GM12878 (cell line): ENCODE data around the gene PDGFB. TPM values are rescaled to one million over a fixed set of nuclear protein-coding genes. Genes with fewer than 3 reads are reported as not detected.

Source experiments
- ATAC-seq: fragments of 200-7000 bp; cut with Tn5 transposase; 3 replicates; pipeline ENCODE4 v1.9.1; 2020; ENCODE audit warnings: mild to moderate bottlenecking, moderate library complexity
- BruUV-seq: library from RNA; stranded (reverse); fragments of 400-500 nt; replicated peaks from 2 replicates; lab custom pipeline; 2021; lab: Mats Ljungman, UMichigan
- CTCF ChIA-PET: fragments of 300-600 bp; sonication (Branson Sonifier 250); formaldehyde crosslinking; extraction: SDS; loops from one replicate; lab custom pipeline; 2021; ENCODE audit warnings: inconsistent platforms; lab: Yijun Ruan, JAX
- POLR2A ChIA-PET: fragments of 350-600 bp; formaldehyde crosslinking; extraction: SDS; loops from one replicate; lab custom pipeline; 2021; ENCODE audit warnings: inconsistent platforms; lab: Charles Lee
- RAD21 ChIA-PET: fragments of 300-600 bp; sonication (Branson Sonifier 250); formaldehyde crosslinking; loops from one replicate; lab custom pipeline; 2023; ENCODE audit warnings: antibody characterized with exemption; ENCODE audit not compliant: unreplicated experiment; lab: Charles Lee
- SMC1A ChIA-PET: fragments of 300-600 bp; sonication (Branson Sonifier 250); formaldehyde crosslinking; loops from one replicate; lab custom pipeline; 2023; ENCODE audit not compliant: unreplicated experiment, uncharacterized antibody; lab: Charles Lee
- DNase-seq: peaks from one replicate; pipeline ENCODE4 v3.0.0-alpha.2; 2011; ENCODE audit warnings: low read depth, low spot score
- FAIRE-seq: peaks from 3 replicates; lab custom pipeline; 2011; peaks lifted over from hg19 to GRCh38; lab: Jason Lieb, UNC
- H2AFZ ChIP-seq: 2 replicates; pipeline ENCODE4 v1.6.0; 2011; ENCODE audit warnings: low read depth, low read length, control low read depth; ENCODE audit not compliant: control insufficient read depth
- H3K27ac ChIP-seq: 2 replicates; pipeline ENCODE4 v1.5.1; 2011; ENCODE audit warnings: control low read depth; ENCODE audit not compliant: control insufficient read depth, insufficient read depth
- H3K27me3 ChIP-seq, 2 experiments: replicated peaks in 1 of 2; 2 replicates each; pipeline versions ENCODE4 v1.6.0 to v1.6.1; 2011; ENCODE audit warnings: low read length in 1 of 2; ENCODE audit not compliant: control insufficient read depth in 2 of 2, insufficient read depth in 2 of 2
- H3K36me3 ChIP-seq, 2 experiments: 2 replicates each; pipeline ENCODE4 v1.5.1; 2011; ENCODE audit warnings: low read length in 1 of 2; ENCODE audit not compliant: control insufficient read depth in 2 of 2, insufficient read depth in 2 of 2
- H3K4me1 ChIP-seq: 2 replicates; pipeline ENCODE4 v1.6.1; 2011; ENCODE audit warnings: mild to moderate bottlenecking, low read length, moderate library complexity, mixed read lengths; ENCODE audit not compliant: control insufficient read depth, insufficient read depth
- H3K4me2 ChIP-seq: 2 replicates; pipeline ENCODE4 v1.6.0; 2011; ENCODE audit warnings: control low read depth; ENCODE audit not compliant: control insufficient read depth, insufficient read depth
- H3K4me3 ChIP-seq: fragments of 200-600 bp; sonication (generic); 2 replicates; pipeline ENCODE4 v1.5.1; 2016
- H3K79me2 ChIP-seq: 2 replicates; pipeline ENCODE4 v1.6.0; 2011; ENCODE audit warnings: low read length; ENCODE audit not compliant: control insufficient read depth, insufficient read depth
- H3K9ac ChIP-seq: 2 replicates; pipeline ENCODE4 v1.8.0; 2011; ENCODE audit warnings: low read length, control low read depth, mixed read lengths; ENCODE audit not compliant: control insufficient read depth, insufficient read depth
- H3K9me3 ChIP-seq: replicated peaks from 3 replicates; pipeline ENCODE4 v1.5.1; 2011; ENCODE audit warnings: mild to moderate bottlenecking, low read length; ENCODE audit not compliant: control insufficient read depth, insufficient read depth
- H4K20me1 ChIP-seq: 2 replicates; pipeline ENCODE4 v1.6.0; 2011; ENCODE audit not compliant: control insufficient read depth, insufficient read depth
- CEBPB ChIP-seq, 2 experiments: fragments of 150-350 bp in 1 of 2; IDR thresholded peaks; 2 replicates each; pipeline ENCODE4 v1.6.1; 2012 to 2014; ENCODE audit warnings: low read depth in 2 of 2, low read length in 2 of 2, borderline replicate concordance in 1 of 2, inconsistent platforms in 1 of 2
- GATAD2B ChIP-seq: fragments of 450-650 bp; conservative IDR thresholded peaks from 2 replicates; pipeline ENCODE4 v1.6.1; 2017; ENCODE audit warnings: low read depth, mild to moderate bottlenecking, moderate library complexity
- IKZF1 ChIP-seq: fragments of 450-650 bp; conservative IDR thresholded peaks from 2 replicates; pipeline ENCODE4 v1.6.1; 2017; ENCODE audit warnings: antibody characterized with exemption, mild to moderate bottlenecking
- JUND ChIP-seq: IDR thresholded peaks from 2 replicates; pipeline ENCODE4 v1.6.1; 2012; ENCODE audit warnings: low read depth, mild to moderate bottlenecking, low read length, improper control_type of control experiment, moderate library complexity
- KAT2A ChIP-seq: conservative IDR thresholded peaks from 2 replicates; pipeline ENCODE4 v1.6.1; 2011; ENCODE audit warnings: low read depth, low read length; ENCODE audit not compliant: control insufficient read depth
- NFIC ChIP-seq: IDR thresholded peaks from 2 replicates; pipeline ENCODE4 v1.6.1; 2012; ENCODE audit warnings: low read depth, mild to moderate bottlenecking, inconsistent platforms, low read length, moderate library complexity
- POU2F2 ChIP-seq: IDR thresholded peaks from 3 replicates; pipeline ENCODE4 v1.6.1; 2011; ENCODE audit warnings: low read depth, mild to moderate bottlenecking, low read length, borderline replicate concordance
- RAD51 ChIP-seq: fragments of 450-650 bp; IDR thresholded peaks from 2 replicates; pipeline ENCODE4 v1.6.1; 2016; ENCODE audit warnings: moderate library complexity, mild to moderate bottlenecking, inconsistent platforms
- SIN3A ChIP-seq: IDR thresholded peaks from 2 replicates; pipeline ENCODE4 v1.6.1; 2012; ENCODE audit warnings: low read depth, low read length, improper control_type of control experiment
- SMAD1 ChIP-seq: fragments of 450-650 bp; IDR thresholded peaks from 2 replicates; pipeline ENCODE4 v1.6.1; 2018; ENCODE audit warnings: mild to moderate bottlenecking, low read depth; ENCODE audit not compliant: partially characterized antibody
- SUZ12 ChIP-seq: fragments of 200-600 bp; sonication (generic); IDR thresholded peaks from one replicate; pipeline ENCODE4 v1.6.1; 2018; ENCODE audit warnings: antibody characterized with exemption, mild to moderate bottlenecking; ENCODE audit not compliant: unreplicated experiment
- TAF1 ChIP-seq: IDR thresholded peaks from 2 replicates; pipeline ENCODE4 v1.6.1; 2011; ENCODE audit warnings: mild to moderate bottlenecking, low read depth, low read length, borderline replicate concordance
- WGBS: methylation state at CpG from one replicate; pipeline ENCODE4 v1.1.6; 2016; ENCODE audit warnings: low lambda C conversion rate; ENCODE audit not compliant: insufficient replicate concordance, insufficient coverage; ENCODE audit errors: missing lambda C conversion rate; 5-methylcytosine and 5-hydroxymethylcytosine counted together
- in situ Hi-C: fragments of 300-500 bp; cut with MboI; formaldehyde crosslinking; loops from 9 replicates; pipeline ENCODE4 v1.14.3; 2018; ENCODE audit warnings: mixed read lengths
- intact Hi-C: fragments of 100-400 bp; cut with micrococcal nuclease; formaldehyde crosslinking; loops from one replicate; pipeline ENCODE4 v1.14.2; 2022; ENCODE audit not compliant: unreplicated experiment
- polyA plus RNA-seq, 11 experiments: library from polyadenylated mRNA; depleted of rRNA in 4 of 11; unstranded in 6 of 11; stranded (reverse) in 5 of 11; fragments of >200 nt; fragmentation: Nextera tagmentation in 4 of 11; fragmentation: Illumina TruSeq in 1 of 11; extraction: Ambion mirVana in 4 of 11; extraction: Trizol in 1 of 11; gene quantifications; 1 replicate in 1 of 11; 2 replicates in 10 of 11; pipeline versions ENCODE4 v1.2.1 to v1.2.3, GENCODE V29; 2011 to 2016; ENCODE audit warnings: inconsistent platforms in 2 of 11, missing spikeins in 2 of 11, low read depth in 1 of 11
- total RNA-seq, 4 experiments: library from RNA; depleted of rRNA in 3 of 4; stranded (reverse); fragments of >200 nt in 3 of 4; fragmentation: Illumina TruSeq in 1 of 4; extraction: Trizol in 1 of 4; gene quantifications; 2 replicates each; pipeline versions ENCODE4 v1.2.1 to v1.2.3, GENCODE V29; 2013 to 2021
- TF ChIP-seq, protein P1 (sequence below): fragments of 450-650 bp; IDR thresholded peaks from 2 replicates; pipeline ENCODE4 v1.6.1; 2017; ENCODE audit warnings: mild to moderate bottlenecking, moderate library complexity
- TF ChIP-seq, protein P2 (sequence below): IDR thresholded peaks from 2 replicates; pipeline ENCODE4 v1.6.1; 2012; ENCODE audit warnings: low read depth, low read length, improper control_type of control experiment

PDGFB gene
- total and polyA plus RNA-seq, 10 of the 15 experiments (the other 5 are each of a cell fraction or from before 2014, with no cell fraction given) = 0.13 to 1.1 (median 0.56) TPM; not detected in 1

GRCh38 chr22:39220890-39221850, 23.6 kb downstream of the PDGFB start:
- no peaks in the 10 kb centered on the region for H4K20me1 ChIP-seq
- POLR2A ChIA-PET = no interaction called here
- in situ Hi-C loops (no loop called here), intact Hi-C loops (no loop called here)
- no peak overlapping the region for H2AFZ ChIP-seq
- no TSS peak for BruUV-seq
- no peak for TF ChIP-seq KAT2A
- TF ChIP-seq NFIC = no peak
- TF ChIP-seq JUND = no peak
- no peak for TF ChIP-seq RAD51
- TF ChIP-seq, protein P1, sequence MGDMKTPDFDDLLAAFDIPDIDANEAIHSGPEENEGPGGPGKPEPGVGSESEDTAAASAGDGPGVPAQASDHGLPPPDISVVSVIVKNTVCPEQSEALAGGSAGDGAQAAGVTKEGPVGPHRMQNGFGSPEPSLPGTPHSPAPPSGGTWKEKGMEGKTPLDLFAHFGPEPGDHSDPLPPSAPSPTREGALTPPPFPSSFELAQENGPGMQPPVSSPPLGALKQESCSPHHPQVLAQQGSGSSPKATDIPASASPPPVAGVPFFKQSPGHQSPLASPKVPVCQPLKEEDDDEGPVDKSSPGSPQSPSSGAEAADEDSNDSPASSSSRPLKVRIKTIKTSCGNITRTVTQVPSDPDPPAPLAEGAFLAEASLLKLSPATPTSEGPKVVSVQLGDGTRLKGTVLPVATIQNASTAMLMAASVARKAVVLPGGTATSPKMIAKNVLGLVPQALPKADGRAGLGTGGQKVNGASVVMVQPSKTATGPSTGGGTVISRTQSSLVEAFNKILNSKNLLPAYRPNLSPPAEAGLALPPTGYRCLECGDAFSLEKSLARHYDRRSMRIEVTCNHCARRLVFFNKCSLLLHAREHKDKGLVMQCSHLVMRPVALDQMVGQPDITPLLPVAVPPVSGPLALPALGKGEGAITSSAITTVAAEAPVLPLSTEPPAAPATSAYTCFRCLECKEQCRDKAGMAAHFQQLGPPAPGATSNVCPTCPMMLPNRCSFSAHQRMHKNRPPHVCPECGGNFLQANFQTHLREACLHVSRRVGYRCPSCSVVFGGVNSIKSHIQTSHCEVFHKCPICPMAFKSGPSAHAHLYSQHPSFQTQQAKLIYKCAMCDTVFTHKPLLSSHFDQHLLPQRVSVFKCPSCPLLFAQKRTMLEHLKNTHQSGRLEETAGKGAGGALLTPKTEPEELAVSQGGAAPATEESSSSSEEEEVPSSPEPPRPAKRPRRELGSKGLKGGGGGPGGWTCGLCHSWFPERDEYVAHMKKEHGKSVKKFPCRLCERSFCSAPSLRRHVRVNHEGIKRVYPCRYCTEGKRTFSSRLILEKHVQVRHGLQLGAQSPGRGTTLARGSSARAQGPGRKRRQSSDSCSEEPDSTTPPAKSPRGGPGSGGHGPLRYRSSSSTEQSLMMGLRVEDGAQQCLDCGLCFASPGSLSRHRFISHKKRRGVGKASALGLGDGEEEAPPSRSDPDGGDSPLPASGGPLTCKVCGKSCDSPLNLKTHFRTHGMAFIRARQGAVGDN = no peak
- TF ChIP-seq SMAD1 = no peak
- no peak for TF ChIP-seq TAF1
- TF ChIP-seq, protein P2, sequence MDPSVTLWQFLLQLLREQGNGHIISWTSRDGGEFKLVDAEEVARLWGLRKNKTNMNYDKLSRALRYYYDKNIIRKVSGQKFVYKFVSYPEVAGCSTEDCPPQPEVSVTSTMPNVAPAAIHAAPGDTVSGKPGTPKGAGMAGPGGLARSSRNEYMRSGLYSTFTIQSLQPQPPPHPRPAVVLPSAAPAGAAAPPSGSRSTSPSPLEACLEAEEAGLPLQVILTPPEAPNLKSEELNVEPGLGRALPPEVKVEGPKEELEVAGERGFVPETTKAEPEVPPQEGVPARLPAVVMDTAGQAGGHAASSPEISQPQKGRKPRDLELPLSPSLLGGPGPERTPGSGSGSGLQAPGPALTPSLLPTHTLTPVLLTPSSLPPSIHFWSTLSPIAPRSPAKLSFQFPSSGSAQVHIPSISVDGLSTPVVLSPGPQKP = no peak
- TF ChIP-seq POU2F2 = no peak
- TF ChIP-seq SUZ12 = no peak
- TF ChIP-seq CEBPB (IDR thresholded peaks at IDR 0.05; ENCODE audit: borderline replicate concordance in 1 of 2, low read depth in 2 of 2, low read length in 2 of 2) = no peak
- TF ChIP-seq SIN3A = no peak
- TF ChIP-seq IKZF1 = no peak
- no peak for TF ChIP-seq GATAD2B
- WGBS = 32% methylated on average over 9 of the region's 9 CpGs
- SMC1A ChIA-PET = no interaction called here
- DNase-seq = no peak
- no peaks in the 10 kb centered on the region for H3K36me3 ChIP-seq
- H3K9ac ChIP-seq = no peak overlapping the region
- no peak overlapping the region for H3K4me3 ChIP-seq
- H3K27me3 ChIP-seq = no peaks in the 10 kb centered on the region; a peak in 1 of 4 replicates
- H3K79me2 ChIP-seq = no peaks in the 10 kb centered on the region
- H3K9me3 ChIP-seq = no peaks in the 10 kb centered on the region; the same call in 2 of the 3 replicates
- no peak; the same call in 1 of the 3 replicates for ATAC-seq
- peak; percentile 49 for FAIRE-seq
- no peak overlapping the region for H3K27ac ChIP-seq
- CTCF ChIA-PET = interaction anchor here (0.6 to 1.1 kb wide), 6 partner anchors 15 to 1756 kb away, joined by 3 to 5 read pairs (median 3); no protein-coding TSS in a partner anchor
- H3K4me1 ChIP-seq = no peaks in the 10 kb centered on the region
- no peak overlapping the region for H3K4me2 ChIP-seq
- RAD21 ChIA-PET = no interaction called here
